GM12872 (cell line): ENCODE measurements around the gene CCL3.
"Not testable (repeated sequence)": the region's sequence is repeated elsewhere in the genome, so short reads cannot be mapped to it uniquely, and the experiment has no call there.

Source experiments
- CTCF ChIP-seq: IDR thresholded peaks from 3 replicates; pipeline ENCODE4 v1.5.1; 2011; ENCODE audit warnings: low read depth, mild to moderate bottlenecking, low read length, moderate library complexity; ENCODE audit not compliant: insufficient read depth

The CCL3 gene

GRCh38 chr17:36106493-36106835, 16.5 kb upstream of the CCL3 start:
- no peak for TF ChIP-seq CTCF

DNA sequence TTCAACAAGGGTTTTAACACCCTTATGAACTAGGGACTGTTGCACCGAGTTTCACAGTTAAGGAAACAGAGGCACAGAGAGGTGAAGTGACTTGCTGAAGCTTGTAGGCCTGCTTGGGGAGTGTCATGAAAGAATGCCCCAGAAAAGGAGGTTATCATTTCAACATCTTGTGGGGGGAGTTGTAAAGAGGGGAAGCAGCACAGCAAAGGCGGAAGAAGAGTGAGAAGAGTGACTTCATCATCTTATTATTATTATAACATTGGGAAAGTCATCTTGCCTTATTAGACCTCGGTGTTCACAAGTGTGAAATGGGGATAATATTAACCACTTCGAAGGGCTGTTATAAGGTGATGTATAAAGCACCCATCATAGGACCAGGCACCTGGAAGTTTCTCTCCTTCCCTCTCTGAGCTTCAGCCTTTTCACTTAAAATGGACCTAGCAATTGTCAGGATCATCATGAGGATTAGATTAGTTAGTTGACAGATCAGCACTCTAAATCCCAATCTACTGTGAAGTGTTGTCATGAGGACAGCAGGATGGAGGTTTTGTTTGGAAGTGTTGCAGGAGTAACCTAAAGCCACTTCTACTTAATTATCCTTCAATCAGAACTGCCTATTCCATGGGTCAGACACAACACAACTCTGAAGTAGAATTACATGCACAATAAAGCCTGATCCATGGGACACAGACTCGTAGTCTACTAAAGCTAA, 16.0 kb upstream of the CCL3 start:
- TF ChIP-seq CTCF, result no peak

DNA sequence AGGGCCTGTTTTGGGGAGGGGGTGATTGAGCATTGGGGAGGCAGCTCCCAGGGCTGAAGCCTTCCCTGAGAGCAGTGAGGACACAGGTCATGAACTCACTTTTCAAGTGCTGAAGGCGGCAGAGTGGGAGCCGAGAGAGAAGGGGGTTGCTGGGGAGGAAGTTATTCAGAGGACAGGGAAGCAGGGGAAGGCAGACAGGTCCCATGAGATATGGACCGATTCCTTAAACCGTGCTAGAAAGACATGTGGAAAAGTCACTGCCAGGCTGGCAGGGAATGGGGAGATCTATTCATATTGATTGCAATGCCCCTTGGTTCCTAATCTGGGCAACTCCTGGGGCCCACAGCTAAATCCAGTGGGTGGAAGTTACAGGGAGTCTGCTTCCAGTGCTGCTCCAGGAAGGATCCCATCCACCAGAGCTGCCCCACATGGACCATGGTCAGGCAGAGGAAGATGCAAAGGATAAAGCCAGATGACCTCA, 14.8 kb upstream of the CCL3 start:
- no peak for TF ChIP-seq CTCF

GRCh38 chr17:36103401-36103975, 13.5 kb upstream of the CCL3 start, which contains the start of gene CCL4:
TSS of gene CCL4 (plus strand) at chr17:36103827. CDS start at chr17:36103906, 79 bp downstream.
- not testable (repeated sequence) for TF ChIP-seq CTCF

GRCh38 chr17:36095992-36096391, 6.0 kb upstream of the CCL3 start:
- no peak for TF ChIP-seq CTCF

DNA sequence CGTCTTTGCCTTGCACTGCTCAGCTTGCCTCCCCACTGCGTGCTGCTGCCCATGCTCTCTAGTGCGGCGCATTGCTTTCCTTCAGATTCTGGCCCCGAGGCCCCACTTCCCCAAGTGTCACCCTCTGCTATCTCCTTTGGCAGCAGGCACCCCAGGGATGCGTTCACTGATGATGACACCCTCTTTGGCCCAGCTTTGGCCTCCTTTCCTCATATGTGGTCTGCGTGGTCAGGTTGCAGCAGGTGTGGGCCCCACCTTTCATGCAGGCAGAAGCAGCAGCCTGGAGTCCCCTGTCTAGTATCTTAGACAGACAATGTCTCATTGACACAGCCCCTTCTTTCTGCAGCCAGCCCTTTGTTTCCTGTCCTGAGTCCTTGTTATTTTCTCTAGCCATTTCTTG, 4.8 kb upstream of the CCL3 start:
- no peak for TF ChIP-seq CTCF

DNA sequence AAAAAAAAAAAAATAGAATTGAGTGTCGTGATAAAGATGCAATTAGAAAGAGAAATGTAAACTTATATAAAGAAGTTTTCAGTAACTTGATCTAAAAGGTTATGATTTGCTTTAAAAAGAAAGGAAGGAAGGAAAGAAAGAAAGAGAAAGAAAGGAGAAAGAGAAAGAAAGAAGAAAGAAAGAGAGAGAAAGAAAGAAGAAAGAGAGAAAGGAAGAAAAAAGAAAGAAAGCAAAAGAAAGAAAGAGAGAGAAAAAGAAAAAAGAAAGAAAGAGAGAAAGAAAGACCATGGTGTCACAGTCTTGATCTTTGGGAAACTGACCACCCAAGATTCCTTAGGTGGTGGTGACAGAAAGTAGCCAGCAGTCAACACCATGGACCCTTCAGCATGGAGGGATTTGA, 4.3 kb upstream of the CCL3 start:
- no peak for TF ChIP-seq CTCF
